Measurements from ENCODE around the gene FAM171A2. TPM values are rescaled to one million over a fixed set of nuclear protein-coding genes. Genes with fewer than 3 reads are reported as not detected.
"Not testable (repeated sequence)": the region's sequence is repeated elsewhere in the genome, so short reads cannot be mapped to it uniquely, and the experiment has no call there.

FAM171A2 gene
- 2.1 and 9.3 TPM in 2 replicates for total RNA-seq (2014; rRNA removed; shearing (Covaris generic); ENCODE audit: low replicate concordance)

DNA sequence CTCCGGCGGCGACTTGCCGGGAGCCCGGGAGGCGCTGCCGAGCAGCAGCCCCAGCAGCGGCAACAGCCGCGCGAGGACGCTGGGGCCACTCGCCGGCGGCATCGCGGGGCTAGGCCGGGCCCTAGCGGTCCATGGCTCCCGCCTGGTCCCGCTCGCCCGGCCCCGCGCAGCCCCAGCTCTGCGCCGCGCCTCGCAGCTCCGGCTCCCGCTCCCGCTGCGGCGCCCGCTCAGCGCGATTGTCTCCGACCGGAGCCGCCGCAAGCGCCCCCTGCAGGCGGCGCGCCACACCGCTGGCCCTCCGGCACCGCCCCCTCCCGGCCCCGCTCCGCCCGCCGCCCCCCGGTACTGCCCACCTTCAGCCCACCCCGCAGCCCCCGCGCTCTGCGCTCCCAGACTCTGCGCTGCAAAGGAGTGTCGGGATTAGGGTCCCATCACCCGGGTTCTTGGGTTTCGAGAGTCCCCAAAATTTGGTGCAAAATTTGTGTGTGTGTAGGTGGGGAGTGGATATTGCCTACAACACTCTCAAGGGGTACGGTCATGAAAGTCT is at the start of gene FAM171A2:
TSS of gene FAM171A2 (minus strand) at position 241 of the 547 bp plus-strand sequence. CDS start at position 102, 139 bp downstream.
- Histone ChIP-seq H3K4me3 (peak within 1 kb of the TSS; percentile 58), H3K27me3 (peaks cover 31% of the 10 kb centered on the region), H3K36me3 (no peaks in the 10 kb centered on the region), H3K9me3 (no peaks in the 10 kb centered on the region)
- DNase-seq: peak; percentile 65

DNA sequence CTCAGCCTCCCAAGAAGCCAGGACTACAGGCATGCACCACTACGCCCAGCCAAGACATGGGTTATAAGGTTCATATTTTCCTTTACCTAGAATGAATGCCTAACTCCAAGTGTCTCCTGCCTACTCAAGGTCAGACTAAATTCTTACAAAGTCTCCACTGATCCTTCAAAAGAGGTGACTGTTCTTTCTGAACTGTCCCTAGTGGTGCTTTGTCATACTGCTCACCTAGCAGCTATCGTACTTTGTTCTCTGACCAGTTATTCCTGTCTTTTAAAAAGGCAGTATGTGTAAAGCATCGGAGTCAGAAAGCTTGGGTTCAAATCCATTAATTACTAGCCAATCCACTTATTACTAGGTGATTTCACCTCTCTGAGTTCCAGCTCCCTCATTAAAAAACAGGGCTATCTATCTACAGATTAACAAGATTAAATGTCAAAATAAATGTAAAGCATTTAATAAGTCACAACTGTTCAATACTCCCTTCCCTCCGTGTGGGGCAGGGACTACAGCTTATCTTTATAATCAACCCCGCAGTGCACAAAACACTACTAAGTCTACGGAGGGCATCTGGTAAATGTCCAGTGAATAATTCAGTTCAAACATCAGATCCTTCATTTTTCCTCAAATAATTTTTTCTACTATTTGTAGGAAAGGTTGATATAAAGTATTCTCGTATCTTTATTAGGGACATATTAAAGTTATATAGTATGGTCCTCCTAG is 45.8 kb upstream of the FAM171A2 start:
- H3K27me3 ChIP-seq: no peaks in the 10 kb centered on the region
- no peaks in the 10 kb centered on the region for H3K9me3 ChIP-seq
- no peak for DNase-seq
- no peak overlapping the region for H3K4me3 ChIP-seq
- H3K36me3 ChIP-seq: peaks cover 19% of the 10 kb centered on the region

DNA sequence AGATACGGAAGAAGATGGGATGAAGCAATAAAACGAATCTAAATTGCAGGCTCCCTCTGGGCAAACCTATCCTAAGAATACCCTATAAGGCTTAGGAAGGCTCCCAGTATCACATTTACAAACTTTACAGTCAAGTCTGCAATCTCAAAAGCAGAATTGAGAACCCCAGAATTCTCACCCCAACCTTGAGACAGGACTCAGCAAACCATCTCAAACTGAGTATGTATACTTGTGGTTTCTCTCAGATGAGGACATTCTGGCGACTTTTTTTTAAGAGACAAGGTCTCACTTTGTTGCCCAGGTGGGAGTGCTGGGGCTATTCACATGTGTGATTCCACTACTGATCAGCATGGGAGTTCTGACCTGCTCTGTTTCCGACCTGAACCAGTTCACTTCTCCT is 45.1 kb upstream of the FAM171A2 start:
- peaks cover 21% of the 10 kb centered on the region for H3K36me3 ChIP-seq
- H3K4me3 ChIP-seq: no peak overlapping the region
- no peaks in the 10 kb centered on the region for H3K9me3 ChIP-seq
- no peak for DNase-seq
- no peaks in the 10 kb centered on the region for H3K27me3 ChIP-seq

DNA sequence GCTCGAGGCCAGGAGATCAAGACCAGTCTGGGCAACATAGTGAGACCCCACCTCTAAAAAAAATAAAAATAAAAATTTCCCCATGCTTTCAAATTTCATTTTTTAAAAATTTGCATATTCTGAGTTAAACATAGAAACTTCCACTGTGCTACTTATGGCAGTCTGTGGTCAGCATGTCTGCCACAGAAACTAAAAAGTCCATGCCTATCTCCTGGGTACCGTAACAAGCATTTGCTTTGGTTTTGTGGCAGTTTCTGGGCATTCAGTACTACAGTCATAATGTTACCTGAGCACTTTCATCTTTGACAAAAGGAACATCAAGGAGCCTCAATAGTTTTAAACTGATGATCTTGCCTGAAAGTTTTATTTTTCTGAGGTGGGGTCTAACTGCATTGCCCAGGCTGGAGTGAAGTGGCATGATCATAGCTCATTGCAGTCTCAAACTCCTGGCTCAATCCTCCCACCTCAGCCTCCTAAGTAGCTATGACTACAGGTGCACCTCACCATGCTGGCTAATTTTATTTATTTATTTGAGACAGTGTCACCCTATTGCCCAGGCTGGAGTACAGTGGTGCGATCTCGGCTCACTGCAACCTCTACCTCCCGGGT is 39.0 kb upstream of the FAM171A2 start:
- H3K9me3 ChIP-seq: no peaks in the 10 kb centered on the region
- H3K36me3 ChIP-seq: peaks cover 60% of the 10 kb centered on the region
- H3K27me3 ChIP-seq: no peaks in the 10 kb centered on the region
- H3K4me3 ChIP-seq: no peak overlapping the region
- no peak for DNase-seq

DNA sequence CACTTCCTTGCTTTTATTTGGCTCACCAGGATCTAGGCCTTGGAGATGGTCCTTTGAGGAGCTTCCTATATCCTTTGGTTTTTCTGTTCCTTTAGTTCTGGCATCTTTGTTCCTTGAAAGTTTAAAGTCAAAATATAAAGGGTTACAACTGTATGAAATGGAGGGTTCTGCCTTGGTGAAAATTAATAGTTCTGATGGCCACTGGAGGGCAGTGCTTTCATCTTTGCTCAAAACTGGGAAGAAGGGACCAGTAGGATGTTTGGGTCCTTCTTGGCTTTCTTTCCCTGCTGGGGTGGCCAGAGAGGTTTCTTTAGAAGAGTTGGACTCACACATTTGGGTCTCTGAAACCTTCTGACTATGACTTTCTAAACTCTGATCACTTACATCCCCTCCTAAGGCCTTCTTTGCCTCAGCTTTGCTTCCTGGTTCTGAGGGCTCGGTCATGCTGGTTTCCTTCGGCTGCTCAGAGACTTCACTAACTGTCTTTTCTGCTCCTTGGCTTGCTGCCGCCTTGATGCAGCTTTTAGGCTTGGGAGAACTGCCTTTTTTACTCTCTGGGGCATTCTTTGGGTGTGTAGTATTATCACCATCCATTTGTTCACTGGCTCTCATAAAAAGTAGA is 36.7 kb upstream of the FAM171A2 start:
- H3K27me3 ChIP-seq: no peaks in the 10 kb centered on the region
- peaks cover 65% of the 10 kb centered on the region for H3K36me3 ChIP-seq
- DNase-seq: no peak
- H3K9me3 ChIP-seq: no peaks in the 10 kb centered on the region
- no peak overlapping the region for H3K4me3 ChIP-seq

DNA sequence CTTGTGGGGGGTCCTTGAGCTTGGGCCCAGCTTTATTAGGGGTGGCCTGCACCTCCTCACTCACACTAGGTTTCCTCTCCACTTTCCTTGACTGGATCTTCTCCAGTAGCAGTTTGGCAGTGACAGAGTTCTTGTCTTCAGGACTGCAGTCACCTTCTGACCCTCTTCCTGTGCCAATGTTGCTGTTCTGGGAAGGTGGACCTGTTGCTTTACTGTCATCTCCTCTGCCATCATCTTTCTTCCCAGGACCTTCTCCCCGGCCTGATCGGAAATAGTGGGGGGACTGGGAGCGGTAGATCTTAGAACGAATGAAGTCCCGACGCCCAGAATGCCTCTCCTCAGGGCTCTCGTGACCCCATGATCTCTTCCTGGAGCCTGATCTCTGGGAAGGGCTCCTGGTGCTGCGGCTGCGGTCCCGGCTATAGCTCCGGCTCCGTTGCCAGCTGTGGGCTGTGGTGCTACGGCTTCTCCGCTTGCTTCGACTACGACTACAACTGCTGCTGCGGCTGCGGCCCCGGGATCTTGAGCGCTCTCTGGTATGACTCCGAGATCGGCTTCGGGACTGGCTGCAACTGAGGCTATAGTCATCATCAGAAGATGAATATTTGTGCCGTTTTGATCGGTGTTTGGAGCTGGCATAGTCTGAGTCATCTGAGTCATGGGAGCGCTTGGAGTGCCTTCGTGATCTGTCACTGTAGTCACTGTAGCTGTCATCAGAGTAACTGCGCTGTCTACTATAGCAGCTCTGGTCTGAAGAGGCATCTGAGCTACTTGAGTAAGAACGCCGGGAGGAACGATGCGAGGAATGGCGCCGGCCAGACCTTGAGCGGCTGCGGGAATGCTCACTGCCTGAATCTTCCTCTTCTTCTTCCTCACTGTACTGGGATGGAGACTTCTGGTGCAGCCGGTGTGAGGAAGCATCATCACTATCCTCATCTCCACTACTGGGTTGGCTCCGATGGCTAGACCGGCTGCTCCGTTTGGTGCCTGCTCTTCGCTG is 35.3 kb upstream of the FAM171A2 start:
- Histone ChIP-seq H3K9me3 (no peaks in the 10 kb centered on the region), H3K36me3 (peaks cover 64% of the 10 kb centered on the region), H3K4me3 (no peak overlapping the region), H3K27me3 (no peaks in the 10 kb centered on the region)
- DNase-seq: no peak

DNA sequence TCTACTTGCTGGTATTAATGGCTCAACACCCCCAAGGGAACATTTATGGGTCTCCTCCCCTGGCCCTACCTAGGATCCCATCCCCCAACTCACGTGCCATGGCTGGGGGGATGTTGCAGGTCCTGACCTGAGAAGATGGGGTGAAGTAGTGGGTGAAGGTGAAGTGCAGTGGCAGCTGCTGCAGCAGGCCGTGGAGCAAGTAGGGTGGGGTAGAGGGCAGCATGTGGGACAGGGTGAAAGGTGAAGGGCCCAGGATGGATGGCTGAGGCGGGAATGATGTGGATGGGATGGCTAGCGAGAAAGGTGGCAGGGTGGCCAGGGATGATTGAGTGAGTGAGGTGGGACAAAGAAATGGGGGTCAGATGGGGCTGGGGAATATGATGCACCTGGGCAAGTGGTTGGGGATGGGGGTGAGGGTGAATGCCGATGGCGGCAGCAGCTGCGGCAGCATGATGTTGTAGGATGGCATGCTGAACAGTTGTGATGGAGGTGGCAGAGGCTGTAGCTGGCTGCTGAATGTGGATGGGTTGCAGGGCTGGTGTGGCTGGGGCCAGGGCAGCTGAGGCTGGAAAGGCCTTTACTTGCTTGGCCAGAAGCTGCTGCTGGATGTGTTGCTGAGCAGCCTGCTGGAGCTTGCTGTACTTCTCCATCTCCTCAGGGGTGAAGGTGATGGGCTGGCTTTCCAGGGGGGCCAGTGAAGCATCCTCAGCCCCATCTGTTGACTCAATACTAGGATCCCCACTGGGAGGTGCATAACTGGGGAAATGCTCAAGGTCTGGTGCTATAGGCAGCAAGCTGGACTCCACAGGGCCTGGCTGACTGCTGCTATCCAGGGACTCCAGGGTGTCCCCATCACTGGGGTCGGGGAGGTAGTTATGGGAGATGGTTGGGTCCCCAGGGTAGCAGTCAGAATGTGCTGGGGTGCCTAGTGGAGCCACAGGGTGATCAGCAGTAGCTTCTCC is 34.1 kb upstream of the FAM171A2 start:
- DNase-seq: no peak
- Histone ChIP-seq H3K4me3 (no peak overlapping the region), H3K9me3 (no peaks in the 10 kb centered on the region), H3K36me3 (peaks cover 64% of the 10 kb centered on the region), H3K27me3 (no peaks in the 10 kb centered on the region)

DNA sequence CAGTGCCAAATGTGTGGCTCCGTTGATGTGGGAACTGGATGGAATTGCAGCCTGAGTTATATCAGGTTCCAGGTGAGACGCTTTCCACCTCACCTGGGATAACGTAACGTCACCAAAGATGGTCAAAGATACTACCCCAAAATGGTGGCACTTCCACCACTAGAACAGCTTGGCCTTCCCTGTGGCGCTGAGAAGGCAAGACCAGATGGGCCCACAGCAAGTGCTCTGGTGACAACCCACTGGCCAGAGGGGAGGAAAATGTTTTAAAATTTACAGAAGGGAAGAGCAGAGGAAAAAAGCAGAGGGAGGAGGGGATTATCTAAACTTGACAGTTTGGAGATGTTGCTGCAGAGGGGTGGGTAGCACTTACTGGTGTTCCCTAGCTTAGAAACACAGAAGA is 33.3 kb upstream of the FAM171A2 start:
- Histone ChIP-seq H3K4me3 (no peak overlapping the region), H3K36me3 (peaks cover 59% of the 10 kb centered on the region), H3K9me3 (no peaks in the 10 kb centered on the region), H3K27me3 (no peaks in the 10 kb centered on the region)
- no peak for DNase-seq

DNA sequence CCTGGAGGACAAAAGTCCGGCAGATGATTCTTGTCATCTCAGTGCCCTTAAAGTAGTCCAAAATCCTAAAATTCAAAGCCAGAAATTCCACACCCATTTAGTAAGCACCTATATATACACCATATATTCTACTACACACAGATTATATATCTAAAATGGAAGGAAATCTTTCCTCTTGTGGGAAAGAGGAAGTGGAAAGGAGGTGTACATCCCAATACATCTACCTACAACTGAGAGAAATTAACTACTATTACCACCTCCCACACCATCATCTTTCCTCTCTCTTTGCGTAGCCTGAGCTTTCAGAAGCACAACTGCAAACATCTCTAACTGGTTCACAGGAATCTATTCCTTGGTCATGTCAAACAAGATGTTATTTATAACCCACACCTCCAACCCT is 31.2 kb upstream of the FAM171A2 start:
- Histone ChIP-seq H3K36me3 (peaks cover 42% of the 10 kb centered on the region), H3K4me3 (no peak overlapping the region), H3K27me3 (no peaks in the 10 kb centered on the region), H3K9me3 (no peaks in the 10 kb centered on the region)
- DNase-seq: no peak

DNA sequence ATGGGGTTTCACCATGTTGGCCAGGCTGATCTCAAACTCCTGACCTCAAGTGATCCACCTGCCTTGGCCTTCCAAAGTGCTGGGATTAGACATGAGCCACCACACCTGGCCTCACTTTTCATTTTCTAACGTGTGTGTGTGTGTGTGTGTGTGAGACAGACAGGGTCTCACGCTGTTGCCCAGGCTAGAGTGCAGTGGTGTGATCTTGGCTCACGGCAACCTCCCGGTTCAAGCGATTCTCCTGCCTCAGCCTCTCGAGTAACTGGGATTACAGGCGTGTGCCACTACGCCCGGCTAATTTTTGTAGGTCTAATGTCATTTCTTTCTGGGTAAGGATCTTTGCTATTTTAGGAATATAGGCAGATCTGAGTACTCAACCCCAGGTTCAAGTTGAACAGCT is 30.5 kb upstream of the FAM171A2 start:
- H3K9me3 ChIP-seq, H3K27me3 ChIP-seq, H3K4me3 ChIP-seq, DNase-seq: not testable (repeated sequence)
- H3K36me3 ChIP-seq: peaks cover 35% of the 10 kb centered on the region

DNA sequence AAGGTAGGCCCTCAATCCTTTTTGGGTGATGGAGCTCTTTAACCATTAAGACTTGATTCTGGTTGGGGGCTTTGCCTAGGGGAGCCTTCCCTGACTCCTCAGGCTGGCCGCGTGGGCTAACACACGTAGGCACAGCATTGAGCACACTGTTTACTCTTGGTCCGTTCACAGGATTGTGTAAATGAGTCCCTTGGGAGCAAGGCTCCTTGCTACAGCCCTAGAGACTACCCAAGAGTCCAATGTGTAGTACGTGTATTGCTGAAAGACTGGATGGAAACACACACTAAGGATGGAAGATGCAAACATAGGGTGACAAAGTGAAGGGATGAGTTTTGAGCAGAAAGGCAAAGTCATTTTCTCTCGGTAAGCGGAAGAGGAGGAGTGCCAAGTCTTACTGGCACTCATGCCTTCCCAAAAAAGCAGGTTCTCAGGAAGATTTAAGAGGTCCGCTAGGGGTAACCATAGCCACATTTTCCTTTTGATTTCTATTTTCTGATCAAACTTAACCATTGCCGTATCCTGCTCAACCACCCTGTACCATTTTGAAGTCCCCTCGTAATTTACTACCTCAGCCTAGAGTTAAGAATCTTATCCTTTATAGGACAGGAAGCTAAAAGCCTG is 26.7 kb upstream of the FAM171A2 start:
- DNase-seq: no peak
- H3K9me3 ChIP-seq: no peaks in the 10 kb centered on the region

DNA sequence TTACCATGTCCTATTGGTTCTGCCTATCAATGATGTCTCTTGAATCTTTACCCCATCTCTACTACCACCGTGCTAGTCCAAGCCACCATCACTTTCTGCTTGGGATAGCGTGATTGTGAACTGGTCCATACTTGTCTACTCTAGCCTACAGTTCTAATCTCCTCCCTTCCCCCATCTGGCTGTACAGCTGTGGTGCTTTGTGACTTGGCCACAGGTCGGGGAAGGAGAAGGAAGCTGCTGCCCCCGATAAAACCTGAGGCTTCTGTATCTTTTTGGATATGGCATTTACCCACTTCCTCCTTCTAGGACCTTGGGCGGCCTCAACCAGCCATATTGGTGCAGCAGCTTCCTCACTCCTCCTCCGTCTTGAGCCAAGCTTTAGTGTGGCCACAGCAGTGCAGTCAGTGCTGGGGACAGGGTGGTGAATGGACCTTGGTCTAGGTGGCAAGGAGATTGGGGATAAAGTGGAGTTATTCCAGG is 26.1 kb upstream of the FAM171A2 start:
- DNase-seq: no peak
- no peak overlapping the region for H3K4me3 ChIP-seq
- H3K27me3 ChIP-seq: peaks cover 7% of the 10 kb centered on the region

More for the DNA sequence above, 26.7 kb upstream of the FAM171A2 start:
- H3K4me3 ChIP-seq: no peak overlapping the region
- peaks cover 4% of the 10 kb centered on the region; the same call in 1 of the 2 replicates for H3K36me3 ChIP-seq
- H3K27me3 ChIP-seq: peaks cover 3% of the 10 kb centered on the region

DNA sequence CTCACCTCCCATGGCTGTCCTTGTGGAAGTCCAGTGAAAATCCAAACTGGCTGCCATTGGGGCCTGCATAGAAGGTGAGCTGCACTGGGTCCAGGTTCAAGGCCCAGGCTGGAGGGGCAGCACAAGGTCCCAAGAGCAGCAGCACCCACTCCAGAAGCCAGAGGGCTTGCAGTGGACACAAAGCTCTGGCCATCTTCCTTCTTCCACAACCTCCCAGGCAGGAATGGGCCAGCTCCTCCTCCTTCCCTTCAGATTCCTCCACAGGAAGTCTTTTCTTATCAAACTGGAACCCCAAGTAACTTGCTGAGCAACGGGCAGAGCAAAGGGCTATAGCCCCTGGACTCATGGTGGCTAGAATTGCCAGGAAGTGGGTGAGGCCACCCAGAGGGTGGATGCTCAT is 25.6 kb upstream of the FAM171A2 start, which contains the start of gene ITGA2B:
TSS of gene ITGA2B (minus strand) at position 369 of the 400 bp plus-strand sequence. CDS start at position 193, 176 bp downstream.
- Histone ChIP-seq H3K4me3 (no peak within 1 kb of the TSS), H3K9me3 (no peaks in the 10 kb centered on the region)

More for the DNA sequence above, 26.1 kb upstream of the FAM171A2 start:
- H3K36me3 ChIP-seq: no peaks in the 10 kb centered on the region
- H3K9me3 ChIP-seq: no peaks in the 10 kb centered on the region

DNA sequence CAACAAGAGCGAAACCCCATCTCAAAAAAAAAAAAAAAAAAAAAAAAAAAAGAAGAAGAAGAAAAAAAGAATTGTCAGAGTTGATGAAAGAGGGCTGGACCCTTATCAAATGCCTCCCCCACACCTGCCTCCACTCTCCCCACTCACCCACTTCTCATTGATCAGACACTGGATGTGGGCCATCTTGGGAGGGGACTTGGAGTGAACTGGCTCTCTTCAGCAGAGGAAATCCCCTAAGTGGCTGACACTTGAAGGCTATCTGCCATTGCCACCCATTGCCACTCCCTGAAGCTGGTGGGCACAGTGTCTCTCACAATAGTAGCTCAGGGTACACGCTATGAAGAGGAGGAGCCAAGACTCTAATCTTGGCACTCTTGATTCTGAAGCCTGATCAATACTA is 24.2 kb upstream of the FAM171A2 start:
- Histone ChIP-seq H3K27me3 (peaks cover 13% of the 10 kb centered on the region), H3K36me3 (no peaks in the 10 kb centered on the region), H3K4me3 (no peak overlapping the region), H3K9me3 (no peaks in the 10 kb centered on the region)
- no peak for DNase-seq

More for the DNA sequence above, 25.6 kb upstream of the FAM171A2 start, which contains the start of gene ITGA2B:
- peaks cover 12% of the 10 kb centered on the region for H3K27me3 ChIP-seq
- no peak for DNase-seq
- H3K36me3 ChIP-seq: no peaks in the 10 kb centered on the region

DNA sequence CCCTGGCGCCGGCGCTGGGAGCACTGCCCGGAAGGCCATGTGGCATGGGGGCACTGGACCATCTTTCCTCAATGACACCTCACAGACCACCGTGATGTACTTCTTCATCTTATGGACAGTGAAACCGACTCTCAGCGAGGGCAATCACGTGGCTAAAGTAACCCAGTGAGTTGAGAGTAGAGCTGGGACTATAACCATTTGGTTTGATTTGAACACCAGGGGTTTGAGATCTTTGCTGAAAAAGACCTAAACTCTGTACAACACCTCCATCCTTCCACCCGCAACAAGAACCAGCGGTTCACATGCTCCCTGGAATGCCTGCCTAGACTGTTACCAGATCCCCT is 22.5 kb upstream of the FAM171A2 start:
- H3K36me3 ChIP-seq: no peaks in the 10 kb centered on the region
- H3K27me3 ChIP-seq: peaks cover 21% of the 10 kb centered on the region
- no peak overlapping the region for H3K4me3 ChIP-seq
- no peak for DNase-seq
- no peaks in the 10 kb centered on the region for H3K9me3 ChIP-seq
